ENCODE results near the gene VTI1A.

VTI1A gene

DNA sequence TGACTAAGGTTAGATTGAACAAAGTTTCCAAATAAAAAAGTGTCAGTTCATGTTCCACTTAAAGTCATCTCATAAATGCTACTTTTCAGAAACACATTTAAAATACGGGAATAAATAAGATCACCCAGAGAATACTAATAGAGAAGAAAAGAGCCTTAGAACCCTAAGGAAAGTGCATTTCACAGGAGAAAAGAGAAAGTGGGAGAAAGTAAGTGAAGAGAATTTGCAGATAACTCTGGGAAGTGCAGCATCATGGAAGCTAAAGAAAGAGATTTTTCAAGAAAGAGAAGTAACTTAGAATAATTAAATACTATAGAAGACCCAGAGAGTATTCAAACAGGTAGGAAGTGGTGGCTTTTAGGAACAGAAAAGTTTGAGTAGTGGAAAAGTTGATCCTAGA lies 132.6 kb downstream of the VTI1A start:
- no peaks in the 10 kb centered on the region for H3K27me3 ChIP-seq (replicated peaks; ENCODE audit: control insufficient read depth, insufficient read depth, low read length, poor library complexity, severe bottlenecking)
- no peaks in the 10 kb centered on the region for H3K4me1 ChIP-seq (ENCODE audit: control insufficient read depth, insufficient read depth, low read length, poor library complexity, severe bottlenecking)
- no peak overlapping the region for H3K4me3 ChIP-seq (ENCODE audit: insufficient read depth, low read depth, low read length, poor library complexity, severe bottlenecking)
- no peak overlapping the region for H3K27ac ChIP-seq (ENCODE audit: insufficient read depth, low read length, poor library complexity, severe bottlenecking)
- no peak for DNase-seq
- no peaks in the 10 kb centered on the region for H3K36me3 ChIP-seq (ENCODE audit: control insufficient read depth, insufficient read depth, low read length)
- H3K9me3 ChIP-seq (ENCODE audit: control insufficient read depth, low read length), result no peaks in the 10 kb centered on the region

- DNase-seq, result no peak
- H3K9me3 ChIP-seq (ENCODE audit: control insufficient read depth, low read length), result no peaks in the 10 kb centered on the region
Observed at GRCh38 chr10:112580267-112580666, 133.3 kb downstream of the VTI1A start.

DNA sequence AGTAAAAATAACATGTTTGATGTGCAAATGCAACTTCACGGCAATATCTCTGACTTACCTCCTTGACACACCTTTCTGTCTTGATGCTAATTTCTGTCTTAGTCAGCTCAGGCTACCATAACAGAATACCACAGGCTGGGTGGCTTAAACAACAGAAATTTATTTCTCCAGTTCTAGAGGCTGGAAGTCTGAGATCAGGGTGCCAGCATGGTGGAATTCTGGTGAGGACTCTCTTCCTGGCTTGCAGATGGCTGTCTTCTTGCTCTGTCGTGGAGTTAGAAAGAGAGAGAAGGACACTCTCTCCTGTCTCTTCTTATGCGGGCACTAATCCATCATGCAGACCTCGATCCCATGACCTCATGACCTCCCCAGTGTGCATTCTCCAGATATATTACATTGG lies 134.9 kb downstream of the VTI1A start:
- DNase-seq, result no peak
- no peaks in the 10 kb centered on the region for H3K4me1 ChIP-seq (ENCODE audit: control insufficient read depth, insufficient read depth, low read length, poor library complexity, severe bottlenecking)
- H3K4me3 ChIP-seq (ENCODE audit: insufficient read depth, low read depth, low read length, poor library complexity, severe bottlenecking), result no peak overlapping the region
- H3K36me3 ChIP-seq (ENCODE audit: control insufficient read depth, insufficient read depth, low read length), result no peaks in the 10 kb centered on the region
- no peaks in the 10 kb centered on the region for H3K27me3 ChIP-seq (replicated peaks; ENCODE audit: control insufficient read depth, insufficient read depth, low read length, poor library complexity, severe bottlenecking)
- H3K27ac ChIP-seq (ENCODE audit: insufficient read depth, low read length, poor library complexity, severe bottlenecking), result no peak overlapping the region
- no peaks in the 10 kb centered on the region for H3K9me3 ChIP-seq (ENCODE audit: control insufficient read depth, low read length)

More at GRCh38 chr10:112580267-112580666, 133.3 kb downstream of the VTI1A start:
- no peaks in the 10 kb centered on the region for H3K27me3 ChIP-seq (replicated peaks; ENCODE audit: control insufficient read depth, insufficient read depth, low read length, poor library complexity, severe bottlenecking)
- no peak overlapping the region for H3K4me3 ChIP-seq (ENCODE audit: insufficient read depth, low read depth, low read length, poor library complexity, severe bottlenecking)
- H3K36me3 ChIP-seq (ENCODE audit: control insufficient read depth, insufficient read depth, low read length), result no peaks in the 10 kb centered on the region
- no peak overlapping the region for H3K27ac ChIP-seq (ENCODE audit: insufficient read depth, low read length, poor library complexity, severe bottlenecking)
- H3K4me1 ChIP-seq (ENCODE audit: control insufficient read depth, insufficient read depth, low read length, poor library complexity, severe bottlenecking), result no peaks in the 10 kb centered on the region

DNA sequence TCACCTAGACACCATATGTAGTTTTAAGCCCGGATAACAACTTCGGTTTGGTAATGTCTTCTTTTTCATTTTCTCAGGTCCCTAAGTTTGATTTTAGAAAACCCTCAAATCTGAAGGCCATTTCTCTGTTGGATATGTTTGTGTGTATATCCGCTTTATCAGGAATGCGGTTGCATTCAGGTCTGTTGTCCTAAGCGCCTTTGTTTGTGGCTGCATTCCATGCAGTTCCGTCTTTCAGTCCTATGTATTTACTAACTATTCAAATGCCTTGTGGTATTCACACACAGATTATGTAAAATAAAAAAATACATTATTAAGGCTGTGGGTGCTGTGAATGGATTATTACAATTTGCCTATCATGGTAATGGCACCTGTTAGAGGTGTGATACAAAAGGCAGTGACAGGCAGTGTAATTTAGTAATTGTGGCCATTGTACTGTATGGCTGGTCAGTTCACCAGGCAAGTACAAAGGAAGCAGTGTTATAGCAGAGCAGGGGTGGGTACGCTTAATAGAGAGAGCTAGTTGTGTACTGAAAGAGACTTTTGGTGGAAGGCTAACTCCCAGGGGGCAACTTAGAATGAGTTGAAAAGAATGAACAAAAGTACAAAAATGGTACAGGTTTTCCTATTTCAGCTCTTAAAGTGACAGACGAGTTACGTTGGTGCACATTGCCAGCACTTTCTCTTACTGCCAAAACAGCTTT lies 136.4 kb downstream of the VTI1A start:
- H3K27ac ChIP-seq (ENCODE audit: insufficient read depth, low read length, poor library complexity, severe bottlenecking), result no peak overlapping the region

GRCh38 chr10:112584276-112584675 lies 137.3 kb downstream of the VTI1A start:
- no peak for DNase-seq
- Histone ChIP-seq H3K36me3 (ENCODE audit: control insufficient read depth, insufficient read depth, low read length) (no peaks in the 10 kb centered on the region), H3K9me3 (ENCODE audit: control insufficient read depth, low read length) (no peaks in the 10 kb centered on the region), H3K27ac (ENCODE audit: insufficient read depth, low read length, poor library complexity, severe bottlenecking) (no peak overlapping the region), H3K4me3 (ENCODE audit: insufficient read depth, low read depth, low read length, poor library complexity, severe bottlenecking) (no peak overlapping the region), H3K27me3 (replicated peaks; ENCODE audit: control insufficient read depth, insufficient read depth, low read length, poor library complexity, severe bottlenecking) (no peaks in the 10 kb centered on the region), H3K4me1 (ENCODE audit: control insufficient read depth, insufficient read depth, low read length, poor library complexity, severe bottlenecking) (no peaks in the 10 kb centered on the region)

More for the DNA sequence above, 136.4 kb downstream of the VTI1A start:
- Histone ChIP-seq H3K4me3 (ENCODE audit: insufficient read depth, low read depth, low read length, poor library complexity, severe bottlenecking) (no peak overlapping the region), H3K36me3 (ENCODE audit: control insufficient read depth, insufficient read depth, low read length) (no peaks in the 10 kb centered on the region), H3K4me1 (ENCODE audit: control insufficient read depth, insufficient read depth, low read length, poor library complexity, severe bottlenecking) (no peaks in the 10 kb centered on the region), H3K9me3 (ENCODE audit: control insufficient read depth, low read length) (no peaks in the 10 kb centered on the region), H3K27me3 (replicated peaks; ENCODE audit: control insufficient read depth, insufficient read depth, low read length, poor library complexity, severe bottlenecking) (no peaks in the 10 kb centered on the region)
- no peak for DNase-seq

- H3K27me3 ChIP-seq (replicated peaks; ENCODE audit: control insufficient read depth, insufficient read depth, low read length, poor library complexity, severe bottlenecking), result no peaks in the 10 kb centered on the region
- no peaks in the 10 kb centered on the region for H3K9me3 ChIP-seq (ENCODE audit: control insufficient read depth, low read length)
- DNase-seq, result no peak
- H3K4me1 ChIP-seq (ENCODE audit: control insufficient read depth, insufficient read depth, low read length, poor library complexity, severe bottlenecking), result no peaks in the 10 kb centered on the region
- H3K36me3 ChIP-seq (ENCODE audit: control insufficient read depth, insufficient read depth, low read length), result no peaks in the 10 kb centered on the region
- H3K4me3 ChIP-seq (ENCODE audit: insufficient read depth, low read depth, low read length, poor library complexity, severe bottlenecking), result no peak overlapping the region
- no peak overlapping the region for H3K27ac ChIP-seq (ENCODE audit: insufficient read depth, low read length, poor library complexity, severe bottlenecking)
Observed at GRCh38 chr10:112585126-112585525, 138.1 kb downstream of the VTI1A start.

GRCh38 chr10:112585960-112586359 lies 138.9 kb downstream of the VTI1A start:
- Histone ChIP-seq H3K36me3 (ENCODE audit: control insufficient read depth, insufficient read depth, low read length) (no peaks in the 10 kb centered on the region), H3K4me1 (ENCODE audit: control insufficient read depth, insufficient read depth, low read length, poor library complexity, severe bottlenecking) (no peaks in the 10 kb centered on the region), H3K9me3 (ENCODE audit: control insufficient read depth, low read length) (no peaks in the 10 kb centered on the region), H3K4me3 (ENCODE audit: insufficient read depth, low read depth, low read length, poor library complexity, severe bottlenecking) (no peak overlapping the region), H3K27ac (ENCODE audit: insufficient read depth, low read length, poor library complexity, severe bottlenecking) (no peak overlapping the region), H3K27me3 (replicated peaks; ENCODE audit: control insufficient read depth, insufficient read depth, low read length, poor library complexity, severe bottlenecking) (no peaks in the 10 kb centered on the region)
- DNase-seq, result no peak

DNA sequence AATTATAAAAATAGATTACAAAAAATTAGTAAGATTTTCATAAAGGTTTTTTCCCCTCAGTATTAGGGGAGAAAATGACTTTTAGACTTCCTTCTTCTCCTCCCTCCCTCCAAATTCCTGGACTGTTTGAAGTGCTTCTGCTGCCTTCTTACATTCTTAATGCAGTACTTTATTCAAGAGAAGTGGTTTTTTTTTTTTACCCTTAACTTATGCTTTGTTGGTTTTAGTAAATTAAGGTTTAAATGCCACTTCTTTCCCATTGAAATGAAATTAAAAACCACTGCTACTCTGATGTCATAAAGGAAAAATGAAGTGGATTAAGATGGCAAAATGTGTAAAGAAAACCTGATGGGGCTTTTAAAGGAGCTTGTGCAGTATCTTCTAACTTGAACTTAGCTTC lies 140.7 kb downstream of the VTI1A start:
- DNase-seq, result no peak
- Histone ChIP-seq H3K4me1 (ENCODE audit: control insufficient read depth, insufficient read depth, low read length, poor library complexity, severe bottlenecking) (no peaks in the 10 kb centered on the region), H3K9me3 (ENCODE audit: control insufficient read depth, low read length) (no peaks in the 10 kb centered on the region)

GRCh38 chr10:112588225-112588990 lies 141.4 kb downstream of the VTI1A start:
- Histone ChIP-seq H3K9me3 (ENCODE audit: control insufficient read depth, low read length) (no peaks in the 10 kb centered on the region), H3K4me1 (ENCODE audit: control insufficient read depth, insufficient read depth, low read length, poor library complexity, severe bottlenecking) (no peaks in the 10 kb centered on the region), H3K27me3 (replicated peaks; ENCODE audit: control insufficient read depth, insufficient read depth, low read length, poor library complexity, severe bottlenecking) (no peaks in the 10 kb centered on the region), H3K27ac (ENCODE audit: insufficient read depth, low read length, poor library complexity, severe bottlenecking) (no peak overlapping the region), H3K36me3 (ENCODE audit: control insufficient read depth, insufficient read depth, low read length) (no peaks in the 10 kb centered on the region), H3K4me3 (ENCODE audit: insufficient read depth, low read depth, low read length, poor library complexity, severe bottlenecking) (no peak overlapping the region)
- DNase-seq, result no peak

More for the DNA sequence above, 140.7 kb downstream of the VTI1A start:
- H3K27ac ChIP-seq (ENCODE audit: insufficient read depth, low read length, poor library complexity, severe bottlenecking), result no peak overlapping the region
- no peak overlapping the region for H3K4me3 ChIP-seq (ENCODE audit: insufficient read depth, low read depth, low read length, poor library complexity, severe bottlenecking)
- no peaks in the 10 kb centered on the region for H3K36me3 ChIP-seq (ENCODE audit: control insufficient read depth, insufficient read depth, low read length)
- no peaks in the 10 kb centered on the region for H3K27me3 ChIP-seq (replicated peaks; ENCODE audit: control insufficient read depth, insufficient read depth, low read length, poor library complexity, severe bottlenecking)

DNA sequence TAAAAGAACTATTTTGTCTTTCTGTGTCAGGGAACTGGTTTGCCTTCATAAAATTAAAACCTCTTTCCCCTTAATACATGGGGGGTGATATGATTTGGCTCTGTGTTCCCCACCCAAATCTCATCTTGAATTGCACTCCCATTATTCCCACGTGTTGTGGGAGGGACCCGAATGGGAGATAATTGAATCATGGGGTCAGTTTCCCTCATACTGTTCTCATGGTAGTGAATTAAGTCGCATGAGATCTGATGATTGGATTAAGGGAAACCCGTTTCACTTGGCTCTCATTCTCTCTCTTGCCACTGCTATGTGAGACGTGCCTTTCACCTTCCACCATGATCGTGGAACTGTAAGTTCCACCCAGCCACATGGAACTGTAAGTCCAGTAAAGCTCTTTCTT lies 142.1 kb downstream of the VTI1A start:
- no peaks in the 10 kb centered on the region for H3K27me3 ChIP-seq (replicated peaks; ENCODE audit: control insufficient read depth, insufficient read depth, low read length, poor library complexity, severe bottlenecking)
- no peak overlapping the region for H3K27ac ChIP-seq (ENCODE audit: insufficient read depth, low read length, poor library complexity, severe bottlenecking)
- H3K4me1 ChIP-seq (ENCODE audit: control insufficient read depth, insufficient read depth, low read length, poor library complexity, severe bottlenecking), result no peaks in the 10 kb centered on the region
- DNase-seq, result no peak
- no peaks in the 10 kb centered on the region for H3K36me3 ChIP-seq (ENCODE audit: control insufficient read depth, insufficient read depth, low read length)
- no peak overlapping the region for H3K4me3 ChIP-seq (ENCODE audit: insufficient read depth, low read depth, low read length, poor library complexity, severe bottlenecking)
- no peaks in the 10 kb centered on the region for H3K9me3 ChIP-seq (ENCODE audit: control insufficient read depth, low read length)

Measured in effector memory CD4-positive, alpha-beta T cell (primary cell).